ENCODE data around the gene KIAA1217. TPM values are rescaled to one million over a fixed set of nuclear protein-coding genes. Genes with fewer than 3 reads are reported as not detected.

The KIAA1217 gene
- total RNA-seq, 4 donors from 2014 or later = 12.7 to 156 (median 34.8) TPM

- TF ChIP-seq, protein P1, sequence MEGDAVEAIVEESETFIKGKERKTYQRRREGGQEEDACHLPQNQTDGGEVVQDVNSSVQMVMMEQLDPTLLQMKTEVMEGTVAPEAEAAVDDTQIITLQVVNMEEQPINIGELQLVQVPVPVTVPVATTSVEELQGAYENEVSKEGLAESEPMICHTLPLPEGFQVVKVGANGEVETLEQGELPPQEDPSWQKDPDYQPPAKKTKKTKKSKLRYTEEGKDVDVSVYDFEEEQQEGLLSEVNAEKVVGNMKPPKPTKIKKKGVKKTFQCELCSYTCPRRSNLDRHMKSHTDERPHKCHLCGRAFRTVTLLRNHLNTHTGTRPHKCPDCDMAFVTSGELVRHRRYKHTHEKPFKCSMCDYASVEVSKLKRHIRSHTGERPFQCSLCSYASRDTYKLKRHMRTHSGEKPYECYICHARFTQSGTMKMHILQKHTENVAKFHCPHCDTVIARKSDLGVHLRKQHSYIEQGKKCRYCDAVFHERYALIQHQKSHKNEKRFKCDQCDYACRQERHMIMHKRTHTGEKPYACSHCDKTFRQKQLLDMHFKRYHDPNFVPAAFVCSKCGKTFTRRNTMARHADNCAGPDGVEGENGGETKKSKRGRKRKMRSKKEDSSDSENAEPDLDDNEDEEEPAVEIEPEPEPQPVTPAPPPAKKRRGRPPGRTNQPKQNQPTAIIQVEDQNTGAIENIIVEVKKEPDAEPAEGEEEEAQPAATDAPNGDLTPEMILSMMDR (IDR thresholded peaks at IDR 0.05) = no peak
- DNase-seq (ENCODE audit: low spot score) (no peak), ATAC-seq (ENCODE audit: low FRiP score) (no peak)
These were observed 240.4 kb downstream of the KIAA1217 start for GRCh38 chr10:24449321-24449740.

GRCh38 chr10:24449769-24450310 is 240.9 kb downstream of the KIAA1217 start:
- TF ChIP-seq, protein P1 (IDR thresholded peaks at IDR 0.05) = no peak
- no peak for ATAC-seq (ENCODE audit: low FRiP score)

DNA sequence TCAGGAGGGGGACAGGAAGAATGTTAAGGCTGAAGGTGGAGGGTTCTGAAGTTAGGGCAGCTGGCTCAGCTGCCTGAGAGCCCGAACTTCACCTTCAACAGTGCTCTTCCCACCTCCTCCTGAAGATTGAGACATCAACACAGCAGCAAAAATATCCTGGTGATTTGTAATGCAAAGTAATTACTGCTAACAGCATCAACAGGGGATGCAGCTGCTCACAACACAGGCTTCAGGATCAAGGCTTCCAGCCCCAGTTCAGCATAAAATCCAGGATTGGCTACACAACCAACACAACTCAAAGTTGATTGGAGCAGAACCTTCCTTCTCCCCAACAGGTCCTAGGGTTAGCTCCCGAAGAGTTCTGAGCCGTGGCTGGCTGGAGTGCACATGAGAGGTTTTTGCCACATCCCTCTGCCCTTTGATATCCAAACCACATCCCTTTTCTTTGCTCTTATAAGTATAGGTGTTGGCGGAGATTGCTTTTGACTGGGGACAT is 242.4 kb downstream of the KIAA1217 start:
- TF ChIP-seq, protein P1 (IDR thresholded peaks at IDR 0.05) = no peak
- no peak for ATAC-seq (ENCODE audit: low FRiP score)
- DNase-seq (ENCODE audit: low spot score) = no peak

More at GRCh38 chr10:24449769-24450310, 240.9 kb downstream of the KIAA1217 start:
- DNase-seq (ENCODE audit: low spot score) = no peak

GRCh38 chr10:24452030-24452429 is 243.1 kb downstream of the KIAA1217 start:
- ATAC-seq (ENCODE audit: low FRiP score) = no peak
- TF ChIP-seq, protein P1 (IDR thresholded peaks at IDR 0.05) = no peak
- no peak for DNase-seq (ENCODE audit: low spot score)

DNA sequence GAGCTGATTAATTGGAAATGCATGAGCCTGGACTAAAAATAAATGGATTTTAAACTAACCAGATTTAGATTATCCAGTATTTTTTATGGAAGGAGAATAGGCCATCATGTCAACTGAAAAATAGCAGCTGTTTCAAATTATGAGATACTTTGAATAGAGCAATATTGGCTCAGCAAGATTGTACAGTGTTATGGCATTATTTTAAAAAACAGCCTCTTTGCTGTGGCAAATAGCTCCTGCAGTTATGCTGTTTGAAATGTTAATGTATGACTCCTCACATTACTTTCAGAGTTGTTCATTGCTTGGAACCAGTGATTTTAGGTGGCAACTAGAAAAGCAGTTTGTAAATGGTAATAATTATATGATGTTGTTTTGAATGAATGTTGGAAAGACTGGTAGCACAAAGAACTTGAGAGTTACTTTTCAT is 244.5 kb downstream of the KIAA1217 start:
- no peak for ATAC-seq (ENCODE audit: low FRiP score)
- TF ChIP-seq, protein P1 (IDR thresholded peaks at IDR 0.05) = no peak
- DNase-seq (ENCODE audit: low spot score) = no peak

- DNase-seq (ENCODE audit: low spot score) (no peak), ATAC-seq (ENCODE audit: low FRiP score) (no peak)
- TF ChIP-seq, protein P1 (IDR thresholded peaks at IDR 0.05) = no peak
These were observed 245.0 kb downstream of the KIAA1217 start for GRCh38 chr10:24453973-24454372.

DNA sequence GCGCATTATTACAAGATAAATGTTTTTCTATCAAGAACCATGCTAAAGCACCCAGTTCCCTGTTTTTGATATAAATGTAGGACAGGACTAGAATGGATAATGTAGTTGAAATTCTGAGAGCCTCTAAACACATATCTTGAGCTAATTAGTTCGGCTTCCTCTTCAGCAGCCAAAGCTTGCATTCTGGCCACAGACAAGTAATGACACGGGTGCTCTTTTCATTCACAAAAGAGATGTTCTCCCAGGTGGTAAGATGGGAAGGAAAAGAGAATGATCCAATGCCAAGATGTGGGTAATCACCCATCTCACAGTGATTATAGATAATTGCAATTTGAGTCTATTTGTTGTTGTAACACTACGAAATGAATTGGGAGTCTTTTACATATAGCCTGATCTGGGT is 246.5 kb downstream of the KIAA1217 start:
- no peak for DNase-seq (ENCODE audit: low spot score)
- ATAC-seq (ENCODE audit: low FRiP score) = no peak
- TF ChIP-seq, protein P1 (IDR thresholded peaks at IDR 0.05) = no peak
